Glutamatergic neuron (in vitro differentiated cells): ENCODE measurements around the gene SMIM22. TPM values are rescaled to one million over a fixed set of nuclear protein-coding genes. Genes with fewer than 3 reads are reported as not detected.

Source experiments
- DNase-seq: peaks from one replicate; pipeline ENCODE4 v3.0.0; 2022
- H3K27ac Mint-ChIP-seq: one replicate; pipeline ENCODE4 v1.8.0; 2020; ENCODE audit warnings: mild to moderate bottlenecking, mixed read lengths, inconsistent platforms; ENCODE audit not compliant: unreplicated experiment
- H3K27me3 Mint-ChIP-seq: one replicate; pipeline ENCODE4 v1.8.0; 2020; ENCODE audit warnings: mild to moderate bottlenecking, moderate library complexity, mixed read lengths, inconsistent platforms; ENCODE audit not compliant: unreplicated experiment
- H3K36me3 Mint-ChIP-seq: one replicate; pipeline ENCODE4 v1.8.0; 2020; ENCODE audit warnings: mild to moderate bottlenecking, mixed read lengths, inconsistent platforms; ENCODE audit not compliant: unreplicated experiment
- H3K4me1 Mint-ChIP-seq: one replicate; pipeline ENCODE4 v1.8.0; 2020; ENCODE audit warnings: mild to moderate bottlenecking, low read depth, mixed read lengths, inconsistent platforms; ENCODE audit not compliant: unreplicated experiment
- H3K4me3 Mint-ChIP-seq: one replicate; pipeline ENCODE4 v1.8.0; 2020; ENCODE audit warnings: mild to moderate bottlenecking, mixed read lengths, inconsistent platforms; ENCODE audit not compliant: unreplicated experiment
- H3K9me3 Mint-ChIP-seq: one replicate; pipeline ENCODE4 v1.8.0; 2020; ENCODE audit warnings: mild to moderate bottlenecking, moderate library complexity, mixed read lengths, inconsistent platforms; ENCODE audit not compliant: unreplicated experiment
- CTCF ChIP-seq: fragments of 200-600 bp; sonication (generic); IDR thresholded peaks from one replicate; pipeline ENCODE4 v1.5.0; 2021; ENCODE audit not compliant: partially characterized antibody, unreplicated experiment
- total RNA-seq: library from RNA; stranded (reverse); fragmentation: NEBNext Ultra II Directional; extraction: Animal tissue kit (Norgen Biotek cat#: 25700); gene quantifications from one replicate; pipeline ENCODE4 v1.2.1, GENCODE V29; 2021; ENCODE audit not compliant: unreplicated experiment

SMIM22 gene
- total RNA-seq, 1 donor from 2014 or later = not detected

- Mint-ChIP-seq H3K4me3 (no peak overlapping the region), H3K36me3 (peaks cover 6% of the 10 kb centered on the region), H3K9me3 (peaks cover 1% of the 10 kb centered on the region)
Measured at GRCh38 chr16:4753227-4753626, 41.9 kb upstream of the SMIM22 start.

GRCh38 chr16:4754865-4755264 is 40.3 kb upstream of the SMIM22 start:
- H3K9me3 Mint-ChIP-seq = peaks cover 2% of the 10 kb centered on the region
- H3K4me1 Mint-ChIP-seq = no peaks in the 10 kb centered on the region
- no peak overlapping the region for H3K4me3 Mint-ChIP-seq
- no peak for TF ChIP-seq CTCF
- H3K27me3 Mint-ChIP-seq = peaks cover 3% of the 10 kb centered on the region
- DNase-seq = no peak
- no peak overlapping the region for H3K27ac Mint-ChIP-seq
- peaks cover 6% of the 10 kb centered on the region for H3K36me3 Mint-ChIP-seq

More at GRCh38 chr16:4753227-4753626, 41.9 kb upstream of the SMIM22 start:
- DNase-seq = no peak
- Mint-ChIP-seq H3K27ac (no peak overlapping the region), H3K4me1 (peaks cover 5% of the 10 kb centered on the region), H3K27me3 (peaks cover 2% of the 10 kb centered on the region)
- no peak for TF ChIP-seq CTCF

GRCh38 chr16:4755687-4756086 is 39.5 kb upstream of the SMIM22 start:
- Mint-ChIP-seq H3K9me3 (peaks cover 2% of the 10 kb centered on the region), H3K27me3 (peaks cover 3% of the 10 kb centered on the region), H3K4me3 (no peak overlapping the region), H3K4me1 (no peaks in the 10 kb centered on the region), H3K36me3 (peaks cover 6% of the 10 kb centered on the region), H3K27ac (no peak overlapping the region)
- TF ChIP-seq CTCF = no peak
- no peak for DNase-seq

- no peak for TF ChIP-seq CTCF
- Mint-ChIP-seq H3K4me3 (no peak overlapping the region), H3K4me1 (no peaks in the 10 kb centered on the region), H3K27me3 (peaks cover 3% of the 10 kb centered on the region), H3K27ac (peak overlapping the region; percentile 14), H3K36me3 (peaks cover 5% of the 10 kb centered on the region), H3K9me3 (peaks cover 2% of the 10 kb centered on the region)
- DNase-seq = no peak
Measured at GRCh38 chr16:4760221-4760910, 34.8 kb upstream of the SMIM22 start.

GRCh38 chr16:4762205-4762604 is 33.0 kb upstream of the SMIM22 start:
- Mint-ChIP-seq H3K27ac (no peak overlapping the region), H3K4me3 (no peak overlapping the region), H3K27me3 (peaks cover 3% of the 10 kb centered on the region), H3K9me3 (peaks cover 2% of the 10 kb centered on the region), H3K36me3 (no peaks in the 10 kb centered on the region), H3K4me1 (peaks cover 3% of the 10 kb centered on the region)
- DNase-seq = no peak
- TF ChIP-seq CTCF = no peak
